HUES6 (cell line): ENCODE data around the gene APEX2.

Source experiments
- H3K27ac ChIP-seq: 2 replicates; pipeline ENCODE4 v1.7.0; 2013; ENCODE audit warnings: low read depth, mild to moderate bottlenecking, low read length, inconsistent platforms
- H3K27me3 ChIP-seq: 2 replicates; pipeline ENCODE4 v1.6.1; 2013; ENCODE audit warnings: low read length; ENCODE audit not compliant: control insufficient read depth, insufficient read depth
- H3K36me3 ChIP-seq: 2 replicates; pipeline ENCODE4 v1.6.1; 2013; ENCODE audit warnings: low read length; ENCODE audit not compliant: control insufficient read depth, insufficient read depth
- H3K4me1 ChIP-seq: 2 replicates; pipeline ENCODE4 v1.6.1; 2013; ENCODE audit warnings: low read length; ENCODE audit not compliant: control insufficient read depth, insufficient read depth
- H3K4me3 ChIP-seq: 2 replicates; pipeline ENCODE4 v1.5.1; 2013; ENCODE audit warnings: low read depth, low read length
- H3K9ac ChIP-seq: one replicate; pipeline ENCODE4 v1.6.1; 2013; ENCODE audit warnings: mild to moderate bottlenecking, low read length
- H3K9me3 ChIP-seq: 2 replicates; pipeline ENCODE4 v1.6.1; 2013; ENCODE audit warnings: low read depth, low read length; ENCODE audit not compliant: control insufficient read depth, insufficient read depth

Gene APEX2

DNA sequence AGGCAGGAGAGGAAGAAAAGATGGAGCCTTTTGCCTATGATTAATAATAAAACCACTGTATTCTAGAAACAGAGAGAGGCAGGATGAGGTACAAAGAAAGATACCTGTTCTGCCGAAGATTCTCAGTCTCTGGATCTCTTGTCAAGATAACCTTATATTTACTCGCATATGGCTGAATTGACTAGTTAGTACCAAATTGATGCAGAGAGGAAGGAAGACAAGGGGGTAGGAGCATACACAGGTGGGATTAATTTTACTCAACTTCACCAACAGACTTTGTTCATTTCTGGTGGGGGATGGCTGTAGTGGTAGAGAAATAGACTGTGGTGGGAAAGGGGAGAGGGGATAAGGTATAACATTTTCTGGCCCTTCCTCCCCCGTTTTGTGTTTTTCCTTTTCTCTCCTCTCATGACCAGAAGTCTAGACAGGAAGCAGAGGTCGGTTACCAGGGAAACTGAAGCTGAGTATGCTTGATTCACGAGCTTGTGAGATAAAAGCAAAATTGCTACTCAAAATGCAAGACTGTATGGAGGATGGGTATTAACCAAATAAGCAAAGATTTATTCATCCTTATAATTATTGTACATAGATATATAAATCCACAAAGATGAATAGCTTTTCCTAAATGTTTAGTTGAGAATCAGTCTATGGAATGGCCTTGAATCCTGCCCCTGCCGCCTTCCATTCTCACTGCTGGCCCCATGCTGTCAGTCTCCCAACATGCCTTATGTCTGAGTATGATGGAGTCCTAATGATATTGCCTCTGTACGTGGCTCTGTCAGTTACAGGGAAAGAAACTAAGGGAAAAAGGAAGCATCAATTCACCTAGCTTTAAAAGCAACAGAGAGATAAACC, 56.9 kb downstream of the APEX2 start:
- peaks cover 13% of the 10 kb centered on the region; the same call in 1 of the 2 replicates for H3K9me3 ChIP-seq
- no peak overlapping the region for H3K4me3 ChIP-seq
- H3K27ac ChIP-seq: no peak overlapping the region
- H3K4me1 ChIP-seq: no peaks in the 10 kb centered on the region
- H3K9ac ChIP-seq: no peak overlapping the region
- no peaks in the 10 kb centered on the region for H3K36me3 ChIP-seq
- H3K27me3 ChIP-seq: no peaks in the 10 kb centered on the region

DNA sequence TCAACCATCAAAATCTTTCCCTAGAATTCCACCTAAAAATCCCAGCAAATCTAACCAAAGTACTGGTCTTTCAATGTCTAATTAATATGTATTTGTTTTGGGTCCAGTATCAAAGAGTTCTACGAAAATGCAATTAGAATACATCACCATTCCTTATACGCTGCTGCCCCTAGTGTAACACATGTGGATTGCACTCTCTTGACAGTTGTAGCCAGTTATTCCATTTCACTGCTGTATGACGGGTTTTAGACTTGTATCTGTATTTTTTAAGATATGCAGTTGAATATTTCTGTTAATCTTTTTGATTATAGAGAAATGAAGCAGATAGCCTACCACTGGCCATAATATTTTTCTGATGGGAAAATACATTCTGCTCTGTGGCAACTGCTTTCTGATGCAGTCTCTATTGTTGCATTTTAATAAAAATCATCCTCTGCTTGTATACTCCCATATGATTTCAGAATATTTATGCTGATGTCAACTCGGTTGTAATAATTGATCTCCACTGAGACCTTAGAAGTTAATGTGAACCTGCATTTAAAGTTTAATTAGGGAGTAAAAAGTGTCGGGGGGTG, 57.6 kb downstream of the APEX2 start:
- H3K9me3 ChIP-seq: peaks cover 7% of the 10 kb centered on the region; the same call in 1 of the 2 replicates
- H3K4me1 ChIP-seq: no peaks in the 10 kb centered on the region
- no peak overlapping the region for H3K4me3 ChIP-seq
- H3K9ac ChIP-seq: no peak overlapping the region
- no peak overlapping the region for H3K27ac ChIP-seq
- H3K36me3 ChIP-seq: no peaks in the 10 kb centered on the region
- H3K27me3 ChIP-seq: no peaks in the 10 kb centered on the region
